ENCODE results near the gene LGMN. TPM values are rescaled to one million over a fixed set of nuclear protein-coding genes. Genes with fewer than 3 reads are reported as not detected.
"Not testable (repeated sequence)": the region's sequence is repeated elsewhere in the genome, so short reads cannot be mapped to it uniquely, and the experiment has no call there.

Gene LGMN
- polyA plus RNA-seq, 1 experiment: 112 TPM

DNA sequence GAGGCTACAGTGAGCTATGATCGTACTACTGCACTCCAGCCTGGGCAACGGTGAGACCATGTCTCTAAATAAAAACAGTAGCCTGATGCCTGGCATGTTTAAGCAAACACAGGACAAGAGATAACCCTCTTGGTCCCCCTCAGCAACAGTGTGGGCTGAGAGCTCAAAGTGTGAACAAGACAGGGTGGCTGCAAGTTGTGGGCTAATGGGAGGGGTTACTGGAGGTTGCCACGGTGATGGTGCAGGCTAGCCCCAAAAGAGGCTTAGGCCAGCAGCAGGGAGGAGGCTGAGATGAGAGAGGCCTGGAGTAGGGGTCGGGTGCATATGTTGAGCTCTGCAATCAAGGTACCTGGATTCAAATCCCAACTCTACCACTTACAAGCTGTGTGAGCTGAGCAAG is 3.4 kb upstream of the LGMN start:
- ChIA-PET CTCF (interaction anchor here (1.0 to 1.6 kb wide), 2 partner anchors 12 to 48 kb away, joined by 3 read pairs; no protein-coding TSS in a partner anchor), POLR2A (interaction anchor here (0.5 kb wide), 1 partner anchor 21 kb away, joined by 8 read pairs; no protein-coding TSS in a partner anchor)
- no peaks in the 10 kb centered on the region for H3K36me3 ChIP-seq (ENCODE audit: control insufficient read depth, insufficient read depth, low read length)
- no peak for DNase-seq (ENCODE audit: low read depth)
- TF ChIP-seq, protein P1, sequence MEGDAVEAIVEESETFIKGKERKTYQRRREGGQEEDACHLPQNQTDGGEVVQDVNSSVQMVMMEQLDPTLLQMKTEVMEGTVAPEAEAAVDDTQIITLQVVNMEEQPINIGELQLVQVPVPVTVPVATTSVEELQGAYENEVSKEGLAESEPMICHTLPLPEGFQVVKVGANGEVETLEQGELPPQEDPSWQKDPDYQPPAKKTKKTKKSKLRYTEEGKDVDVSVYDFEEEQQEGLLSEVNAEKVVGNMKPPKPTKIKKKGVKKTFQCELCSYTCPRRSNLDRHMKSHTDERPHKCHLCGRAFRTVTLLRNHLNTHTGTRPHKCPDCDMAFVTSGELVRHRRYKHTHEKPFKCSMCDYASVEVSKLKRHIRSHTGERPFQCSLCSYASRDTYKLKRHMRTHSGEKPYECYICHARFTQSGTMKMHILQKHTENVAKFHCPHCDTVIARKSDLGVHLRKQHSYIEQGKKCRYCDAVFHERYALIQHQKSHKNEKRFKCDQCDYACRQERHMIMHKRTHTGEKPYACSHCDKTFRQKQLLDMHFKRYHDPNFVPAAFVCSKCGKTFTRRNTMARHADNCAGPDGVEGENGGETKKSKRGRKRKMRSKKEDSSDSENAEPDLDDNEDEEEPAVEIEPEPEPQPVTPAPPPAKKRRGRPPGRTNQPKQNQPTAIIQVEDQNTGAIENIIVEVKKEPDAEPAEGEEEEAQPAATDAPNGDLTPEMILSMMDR (IDR thresholded peaks at IDR 0.05; ENCODE audit: insufficient read depth, low read depth, low read length): no peak
- H3K4me3 ChIP-seq (ENCODE audit: low read depth, low read length): no peak overlapping the region
- peaks cover 2% of the 10 kb centered on the region for H3K27me3 ChIP-seq (ENCODE audit: control insufficient read depth, insufficient read depth, low read length)

DNA sequence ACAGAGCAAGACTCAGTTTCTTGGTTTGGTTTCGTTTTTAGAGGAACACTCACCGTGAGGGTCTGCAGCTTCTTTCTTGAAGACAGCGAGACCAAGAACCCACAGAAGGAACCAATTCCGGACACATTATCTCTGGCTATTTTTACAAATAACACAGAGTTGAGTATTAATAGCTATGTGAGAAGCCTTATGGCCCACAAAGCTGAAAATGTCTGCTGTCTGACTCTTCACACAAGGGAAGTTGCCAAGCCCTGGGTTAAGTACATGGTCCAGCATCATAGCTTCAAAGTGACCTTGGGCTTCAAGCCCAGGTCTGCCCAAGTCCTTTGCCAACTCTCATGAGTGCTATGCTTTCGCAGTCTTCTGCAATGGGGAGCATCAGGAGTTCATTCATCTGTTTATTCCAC is 2.6 kb upstream of the LGMN start:
- Histone ChIP-seq H3K36me3 (ENCODE audit: control insufficient read depth, insufficient read depth, low read length) (no peaks in the 10 kb centered on the region), H3K27me3 (ENCODE audit: control insufficient read depth, insufficient read depth, low read length) (peaks cover 2% of the 10 kb centered on the region), H3K4me3 (ENCODE audit: low read depth, low read length) (no peak overlapping the region)
- POLR2A ChIA-PET: no interaction called here
- DNase-seq (ENCODE audit: low read depth): no peak
- TF ChIP-seq, protein P1 (IDR thresholded peaks at IDR 0.05; ENCODE audit: insufficient read depth, low read depth, low read length): no peak
- CTCF ChIA-PET: interaction anchor here (1.0 to 1.6 kb wide), 4 partner anchors 11 to 64 kb away, joined by 3 to 4 read pairs (median 4); no protein-coding TSS in a partner anchor

DNA sequence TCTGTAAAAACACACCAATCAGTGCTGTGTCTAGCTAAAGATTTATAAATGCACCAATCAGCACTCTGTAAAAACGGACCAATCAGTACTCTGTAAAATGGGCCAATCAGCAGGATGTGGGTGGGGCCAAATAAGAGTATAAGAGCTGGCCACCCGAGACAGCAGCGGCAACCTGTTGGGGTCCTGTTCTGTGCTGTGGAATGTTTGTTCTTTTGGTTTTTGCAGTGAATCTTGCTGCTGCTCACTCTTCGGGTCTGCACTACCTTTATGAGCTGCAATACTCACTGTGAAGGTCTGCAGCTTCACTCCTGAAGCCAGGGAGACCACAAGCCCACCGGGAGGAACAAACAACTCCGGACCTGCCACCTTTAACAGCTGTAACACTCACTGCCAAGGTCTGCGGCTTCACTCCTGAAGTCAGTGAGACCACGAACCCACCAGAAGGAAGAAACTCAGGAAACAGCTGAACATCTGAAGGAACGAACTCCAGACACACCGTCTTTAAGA is 1.8 kb upstream of the LGMN start:
- CTCF ChIA-PET: interaction anchor here (1.2 to 1.6 kb wide), 3 partner anchors 35 to 63 kb away, joined by 3 to 4 read pairs (median 4); no protein-coding TSS in a partner anchor
- H3K27me3 ChIP-seq (ENCODE audit: control insufficient read depth, insufficient read depth, low read length); H3K4me3 ChIP-seq (ENCODE audit: low read depth, low read length); POLR2A ChIA-PET; DNase-seq (ENCODE audit: low read depth); H3K36me3 ChIP-seq (ENCODE audit: control insufficient read depth, insufficient read depth, low read length): not testable (repeated sequence)

DNA sequence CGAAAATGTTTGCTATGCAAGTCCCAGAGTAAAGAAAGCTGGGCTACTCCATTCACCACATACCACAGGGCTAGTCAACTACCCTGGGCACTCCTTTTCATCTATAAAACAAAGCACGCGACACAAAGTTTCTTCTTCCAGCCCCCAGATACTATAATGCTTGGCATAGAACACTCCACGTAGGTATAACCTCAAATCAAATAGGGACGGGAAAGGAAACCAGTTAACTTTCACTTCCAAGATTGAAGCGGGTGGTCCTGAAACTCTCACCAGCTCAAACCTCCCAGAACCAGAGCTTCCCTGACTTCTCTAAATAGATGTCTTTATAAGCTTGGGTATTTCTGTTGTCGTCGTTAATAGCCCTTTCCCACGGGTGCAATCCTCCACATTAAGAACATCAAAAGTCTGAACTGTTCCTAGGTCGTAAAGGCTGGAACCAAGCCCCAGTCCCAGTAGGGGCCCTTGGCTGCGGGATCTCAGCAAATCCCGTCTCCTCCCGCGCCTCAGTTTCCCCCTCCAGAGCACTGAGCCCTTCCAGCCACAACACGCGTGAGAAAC is 647 bp downstream of the LGMN start:
- Histone ChIP-seq H3K36me3 (ENCODE audit: control insufficient read depth, insufficient read depth, low read length) (no peaks in the 10 kb centered on the region), H3K27me3 (ENCODE audit: control insufficient read depth, insufficient read depth, low read length) (peaks cover 2% of the 10 kb centered on the region), H3K4me3 (ENCODE audit: low read depth, low read length) (peak overlapping the region; percentile 71)
- ChIA-PET POLR2A (no interaction called here), CTCF (interaction anchor here (1.0 to 1.8 kb wide), 4 partner anchors 12 to 61 kb away, joined by 3 to 5 read pairs (median 4); no protein-coding TSS in a partner anchor)
- no peak for DNase-seq (ENCODE audit: low read depth)
- TF ChIP-seq, protein P1 (IDR thresholded peaks at IDR 0.05; ENCODE audit: insufficient read depth, low read depth, low read length): no peak

DNA sequence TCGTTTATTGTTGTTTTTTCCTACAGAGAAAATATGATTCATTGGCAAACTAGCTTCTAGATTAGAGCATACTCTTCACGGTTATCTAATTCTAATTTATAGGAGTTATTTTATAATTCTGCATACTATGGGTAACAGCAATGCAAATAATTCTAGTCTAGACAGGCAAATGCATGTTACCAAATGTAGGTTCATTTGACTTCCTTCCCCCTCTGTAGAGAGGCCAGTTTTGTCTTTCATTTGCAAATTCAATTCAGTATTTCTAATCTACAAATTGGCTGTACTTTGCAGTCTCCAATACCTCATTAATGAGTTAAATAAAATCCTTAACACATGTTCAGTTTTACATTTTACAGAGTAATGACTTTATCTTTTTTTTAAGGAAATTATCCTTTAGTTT is 4.2 kb downstream of the LGMN start:
- H3K4me3 ChIP-seq (ENCODE audit: low read depth, low read length): no peak overlapping the region
- POLR2A ChIA-PET: no interaction called here
- no peaks in the 10 kb centered on the region for H3K27me3 ChIP-seq (ENCODE audit: control insufficient read depth, insufficient read depth, low read length)
- TF ChIP-seq, protein P1 (IDR thresholded peaks at IDR 0.05; ENCODE audit: insufficient read depth, low read depth, low read length): no peak
- CTCF ChIA-PET: no interaction called here
- no peak for DNase-seq (ENCODE audit: low read depth)
- peaks cover 1% of the 10 kb centered on the region; the same call in 1 of the 2 replicates for H3K36me3 ChIP-seq (ENCODE audit: control insufficient read depth, insufficient read depth, low read length)
